GM18517 (cell line): Measurements from ENCODE around the gene NFATC1.

Source experiments
- ATAC-seq: cut with Tn5 transposase; IDR thresholded peaks from one replicate; pipeline ENCODE4 v1.9.1; 2021; ENCODE audit warnings: mild to moderate bottlenecking, moderate library complexity; ENCODE audit not compliant: unreplicated experiment

The NFATC1 gene

DNA sequence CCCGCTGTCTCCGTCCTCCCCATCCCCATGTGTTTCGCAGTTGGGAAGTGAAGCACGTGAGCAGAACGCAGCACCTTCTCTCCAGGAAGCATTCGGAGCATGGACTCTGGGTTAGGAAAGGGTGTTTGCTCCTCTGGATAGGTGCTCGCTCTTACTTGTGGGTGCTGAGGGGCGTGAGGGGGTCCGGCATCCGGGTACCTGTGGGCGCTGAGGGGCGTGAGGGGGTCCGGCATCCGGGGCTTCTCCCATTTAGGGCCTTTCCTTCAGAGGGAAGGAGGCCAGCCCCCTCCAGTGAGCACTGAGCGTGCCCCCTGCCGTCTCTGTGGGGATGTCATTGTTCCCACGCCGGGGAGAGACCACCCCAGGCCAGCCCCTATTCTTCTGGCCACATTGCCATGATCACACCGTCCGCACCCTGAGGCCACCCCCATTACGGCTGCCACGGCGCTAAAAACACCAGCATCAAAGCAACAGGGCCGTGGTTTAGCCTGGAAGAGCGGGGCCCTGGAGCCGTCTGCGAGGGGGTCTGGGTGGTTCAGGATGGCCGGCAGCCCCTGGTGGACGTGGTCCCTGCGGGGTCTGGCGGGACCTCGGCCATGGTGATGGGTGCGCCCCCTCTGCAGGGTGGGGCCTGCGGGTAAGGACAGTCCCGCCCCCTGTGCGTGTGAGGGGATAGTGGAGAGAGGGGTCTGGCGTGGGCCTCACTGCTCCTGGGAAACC is 41.0 kb downstream of the NFATC1 start:
- no peak for ATAC-seq

- no peak for ATAC-seq
Observed at GRCh38 chr18:79438089-79438897, 42.6 kb downstream of the NFATC1 start.

DNA sequence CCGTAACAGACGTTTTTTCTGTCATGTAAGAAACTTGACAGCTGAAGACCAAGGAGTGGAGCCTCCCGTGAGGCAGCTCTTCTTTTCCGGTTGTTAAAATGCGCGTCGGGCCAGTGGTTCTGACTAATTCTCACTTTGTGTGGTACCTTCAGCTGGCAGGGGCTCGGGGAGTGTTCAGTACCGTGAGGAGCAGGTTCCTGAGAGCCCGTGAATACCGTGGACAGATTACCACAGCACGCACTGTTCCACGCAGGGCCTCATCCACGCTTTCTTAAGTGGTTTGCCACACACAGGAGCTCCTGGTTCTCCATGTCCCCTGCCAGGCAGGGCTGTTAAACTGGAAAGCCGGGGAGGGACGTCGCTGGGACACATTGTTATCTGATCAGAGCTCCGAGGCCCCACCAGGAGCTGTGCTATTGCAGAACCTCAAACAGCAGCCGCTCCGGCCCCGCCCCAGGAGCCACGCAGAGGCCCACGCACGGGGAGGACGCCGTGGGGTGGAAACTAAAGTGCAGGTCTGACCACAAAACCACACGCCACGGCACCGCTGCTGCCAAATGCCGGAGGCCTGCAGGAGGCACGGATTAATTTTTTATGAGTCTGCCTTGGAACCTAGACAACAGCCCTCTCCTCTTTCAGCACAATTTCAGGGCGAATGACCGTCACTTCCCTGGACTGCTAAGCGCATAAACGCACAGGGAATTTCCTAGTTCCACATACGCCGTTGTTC is 43.3 kb downstream of the NFATC1 start:
- no peak for ATAC-seq

- no peak for ATAC-seq
Observed at GRCh38 chr18:79439628-79440023, 43.9 kb downstream of the NFATC1 start.

DNA sequence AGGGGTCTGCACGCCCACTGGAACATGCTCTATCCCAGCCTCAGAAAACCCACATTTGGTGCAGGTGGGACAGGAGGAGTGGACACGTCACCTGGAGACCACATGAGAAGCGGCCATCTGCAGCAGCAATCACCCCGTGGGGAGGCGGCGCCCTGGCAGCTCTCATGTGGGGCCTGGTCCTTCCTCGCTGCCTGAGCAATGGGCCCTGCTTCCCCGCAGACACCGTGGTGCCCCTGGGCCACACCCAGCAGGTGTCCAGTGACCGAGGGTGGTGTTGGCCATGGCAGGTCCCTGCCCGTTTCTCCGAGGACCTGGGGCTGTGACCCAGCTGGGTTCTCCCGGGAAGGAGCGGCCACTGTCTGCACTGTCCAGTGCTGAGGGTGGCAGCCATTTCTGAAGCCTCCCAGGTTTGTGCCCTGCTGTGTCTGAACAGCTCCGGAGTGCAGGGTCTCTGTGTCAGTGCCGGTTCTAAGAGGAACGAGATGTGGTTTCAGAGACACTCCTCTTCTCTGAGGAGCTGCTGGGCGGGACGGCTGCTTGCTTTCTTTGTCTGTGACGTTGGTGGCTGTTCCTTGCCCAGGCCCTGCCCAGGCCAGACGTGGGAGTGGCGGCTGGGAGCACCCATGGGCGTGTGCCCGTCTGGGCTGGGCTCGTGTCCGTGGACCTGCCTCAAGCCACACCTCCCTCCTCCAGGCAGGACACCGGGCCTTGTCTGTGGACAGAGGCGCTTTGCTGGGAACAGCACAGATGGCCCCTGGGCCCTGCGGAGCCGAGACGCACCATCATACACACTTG is 44.8 kb downstream of the NFATC1 start:
- ATAC-seq: no peak

DNA sequence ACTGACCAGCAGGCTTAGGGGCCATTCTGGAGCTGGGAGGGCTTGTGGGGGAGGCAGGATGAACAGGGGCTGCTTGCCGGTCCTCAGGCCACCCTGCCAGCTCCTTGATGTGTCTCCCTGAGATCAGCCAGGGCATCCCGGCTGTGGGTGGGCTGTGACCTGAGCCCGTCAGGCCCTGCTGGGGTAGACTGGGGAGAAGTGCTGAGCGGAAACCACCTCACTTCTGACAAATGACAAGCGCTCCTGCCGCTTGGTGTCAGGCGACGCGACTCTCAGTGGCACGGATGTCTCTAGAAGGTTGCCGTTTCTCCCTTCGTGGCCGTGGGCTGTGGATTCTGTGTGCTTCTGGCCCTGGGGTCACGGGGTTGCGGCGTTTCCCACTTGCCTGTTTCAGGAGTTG is 45.7 kb downstream of the NFATC1 start:
- ATAC-seq: no peak

- ATAC-seq: no peak
Observed at GRCh38 chr18:79442508-79443221, 46.9 kb downstream of the NFATC1 start.

GRCh38 chr18:79445221-79445620 is 49.5 kb downstream of the NFATC1 start:
- ATAC-seq: no peak

GRCh38 chr18:79445696-79446561 is 50.2 kb downstream of the NFATC1 start:
- no peak for ATAC-seq

DNA sequence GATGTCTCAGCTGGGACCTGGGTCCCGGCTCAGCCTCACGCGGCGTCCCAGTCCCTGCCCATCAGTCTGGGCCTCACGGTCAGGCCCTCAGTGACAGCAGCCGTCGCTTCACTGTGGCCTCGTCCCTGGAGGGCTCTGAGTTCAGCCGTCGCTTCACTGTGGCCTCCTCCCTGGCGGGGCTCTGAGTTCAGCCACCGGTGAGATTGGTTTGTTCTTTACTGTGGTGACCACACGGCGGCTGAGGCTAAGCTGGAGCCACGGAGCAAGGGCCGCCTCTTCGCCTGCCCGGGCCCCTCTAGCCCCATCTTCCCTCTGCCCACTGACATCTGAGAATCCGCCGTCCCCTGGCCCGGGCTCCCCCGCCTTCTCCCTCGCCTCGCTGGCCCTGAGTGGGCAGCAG is 51.2 kb downstream of the NFATC1 start:
- ATAC-seq: no peak

- no peak for ATAC-seq
Observed at GRCh38 chr18:79447703-79448367, 52.1 kb downstream of the NFATC1 start.

DNA sequence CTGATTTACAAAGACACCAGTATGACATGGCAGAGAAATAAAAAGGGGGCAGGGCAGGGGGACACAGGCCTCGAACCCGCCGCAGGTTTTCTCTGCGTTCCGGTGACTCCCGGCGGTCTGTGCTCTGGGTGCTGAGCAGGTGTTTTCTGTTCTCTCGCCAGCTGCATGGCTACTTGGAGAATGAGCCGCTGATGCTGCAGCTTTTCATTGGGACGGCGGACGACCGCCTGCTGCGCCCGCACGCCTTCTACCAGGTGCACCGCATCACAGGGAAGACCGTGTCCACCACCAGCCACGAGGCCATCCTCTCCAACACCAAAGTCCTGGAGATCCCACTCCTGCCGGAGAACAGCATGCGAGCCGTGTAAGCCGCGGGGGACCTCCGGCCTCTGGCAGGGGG is 52.9 kb downstream of the NFATC1 start:
- no peak for ATAC-seq

DNA sequence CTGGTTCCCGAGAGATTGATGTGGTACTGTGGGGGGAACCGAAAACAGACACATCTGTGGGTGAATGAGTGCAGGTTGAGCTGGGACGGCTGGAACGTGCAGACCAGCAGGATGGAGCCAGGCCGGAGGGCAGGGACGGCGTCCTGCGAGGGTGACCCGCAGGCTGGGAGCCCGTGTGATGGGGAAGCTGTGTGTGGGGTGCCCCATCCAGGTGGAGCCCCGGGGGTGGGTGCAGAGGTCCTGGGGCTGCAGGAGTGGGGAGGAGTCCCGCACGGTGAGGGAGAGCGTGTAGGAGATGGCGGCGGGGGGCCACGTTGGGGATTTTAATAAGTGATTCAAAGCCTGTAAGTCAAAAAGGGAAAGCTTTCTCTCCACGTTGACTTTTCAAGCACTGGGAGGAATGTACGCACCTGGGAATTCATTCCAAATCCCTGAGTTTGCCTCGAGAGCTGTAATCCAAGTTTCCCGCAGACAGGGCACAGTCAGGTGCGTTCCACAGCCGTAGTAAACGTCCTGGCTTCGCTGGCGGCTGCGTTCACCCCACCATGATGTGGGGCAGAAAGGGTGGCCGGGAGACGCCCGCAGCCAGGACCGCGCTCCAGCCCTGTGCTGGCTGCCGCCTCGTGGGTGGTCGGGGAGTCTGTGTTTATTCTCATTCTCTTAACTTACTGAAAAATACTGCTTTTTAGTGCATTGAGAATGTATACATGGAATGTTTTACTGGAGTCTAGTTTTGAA is 54.0 kb downstream of the NFATC1 start:
- no peak for ATAC-seq

- no peak for ATAC-seq
Observed at GRCh38 chr18:79450289-79451080, 54.8 kb downstream of the NFATC1 start.

GRCh38 chr18:79451237-79452125 is 55.8 kb downstream of the NFATC1 start:
- no peak for ATAC-seq
